Epithelial cell of prostate (primary cell): ENCODE data around the gene ARHGEF38.
A peak's percentile ranks its signal among the peaks of the same experiment; 100 is the strongest.
"Not testable (repeated sequence)": the region's sequence is repeated elsewhere in the genome, so short reads cannot be mapped to it uniquely, and the experiment has no call there.

ENCODE experiments used
- DNase-seq: peaks from one replicate; pipeline ENCODE4 v3.0.0-alpha.2; 2011; ENCODE audit warnings: low read depth, low spot score
- H3K27ac ChIP-seq: fragments of 450-650 bp; 2 replicates; pipeline ENCODE4 v1.5.1; 2017; ENCODE audit warnings: mild to moderate bottlenecking

The ARHGEF38 gene

DNA sequence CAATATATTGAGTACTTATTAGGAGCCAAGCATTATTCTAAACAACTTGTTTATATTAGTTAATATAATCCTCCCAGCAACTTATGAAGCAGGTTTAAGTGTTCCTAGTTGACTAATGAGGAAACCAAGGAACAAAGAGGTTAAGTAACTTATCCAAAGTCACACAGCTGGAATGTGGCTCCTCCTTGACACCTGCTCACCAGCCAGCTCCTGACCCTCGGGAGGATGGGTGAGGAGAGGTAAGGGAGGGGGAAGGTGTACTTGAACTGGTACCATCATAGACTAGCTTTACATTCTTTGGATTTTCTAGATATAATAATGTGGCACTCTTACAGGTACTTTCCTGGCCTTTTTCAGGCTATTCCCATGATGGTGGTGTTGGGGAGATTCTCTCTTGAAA is 50.7 kb downstream of the ARHGEF38 start:
- H3K27ac ChIP-seq: no peak overlapping the region
- DNase-seq: no peak

DNA sequence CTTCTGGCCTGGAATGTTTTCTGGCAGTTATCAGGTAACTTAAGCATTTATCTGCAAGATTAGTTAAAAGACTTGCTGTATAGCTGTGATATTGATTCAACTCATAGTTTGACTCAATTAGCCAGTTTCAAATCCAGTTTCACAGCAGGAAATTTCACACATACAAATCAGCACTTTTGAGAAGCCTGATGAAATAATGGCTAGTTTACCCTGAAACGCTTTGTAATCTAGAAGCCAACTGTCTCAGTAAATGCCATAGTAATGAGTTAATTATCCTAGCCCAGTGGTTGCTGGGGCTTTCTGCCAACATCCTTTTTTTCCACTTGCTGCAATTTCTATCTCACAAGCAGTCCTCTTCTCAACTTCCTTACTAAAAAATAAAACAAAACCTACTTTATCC is 53.1 kb downstream of the ARHGEF38 start:
- peak overlapping the region; percentile 56 for H3K27ac ChIP-seq
- no peak for DNase-seq

DNA sequence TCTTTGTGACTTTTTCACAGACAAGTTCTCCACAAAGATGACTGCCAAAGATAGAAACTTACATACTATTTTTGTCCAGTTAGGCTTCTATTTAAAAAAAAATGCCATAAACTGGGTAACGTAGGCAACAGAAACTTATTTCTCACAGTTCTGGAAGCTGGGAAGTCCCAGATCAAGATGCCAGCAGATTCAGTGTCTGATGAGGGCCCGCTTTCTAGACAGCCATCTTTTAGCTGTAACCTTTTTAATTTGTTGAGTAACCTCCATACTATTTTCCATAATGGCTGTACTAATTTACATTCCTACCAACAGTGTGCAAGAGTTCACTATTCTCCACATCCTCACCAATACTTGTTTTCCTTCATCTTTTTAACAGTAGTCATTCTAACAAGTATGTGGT is 55.5 kb downstream of the ARHGEF38 start:
- no peak overlapping the region for H3K27ac ChIP-seq
- no peak for DNase-seq

DNA sequence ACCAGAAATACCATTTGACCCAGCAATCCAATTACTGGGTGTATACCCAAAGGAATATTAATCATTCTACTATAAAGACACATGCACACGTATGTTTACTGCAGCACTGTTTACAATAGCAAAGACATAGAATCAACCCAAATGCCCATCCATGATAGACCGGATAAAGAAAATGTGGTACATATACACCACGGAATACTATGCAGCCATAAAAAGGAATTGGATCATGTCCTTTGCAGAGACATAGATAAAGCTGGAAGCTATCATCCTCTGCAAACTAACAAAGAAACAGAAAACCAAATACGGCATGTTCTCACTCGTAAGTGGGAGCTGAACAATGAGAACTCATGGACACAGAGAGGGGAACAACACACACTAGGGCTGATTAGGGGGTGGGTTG is 57.4 kb downstream of the ARHGEF38 start:
- not testable (repeated sequence) for DNase-seq, H3K27ac ChIP-seq

DNA sequence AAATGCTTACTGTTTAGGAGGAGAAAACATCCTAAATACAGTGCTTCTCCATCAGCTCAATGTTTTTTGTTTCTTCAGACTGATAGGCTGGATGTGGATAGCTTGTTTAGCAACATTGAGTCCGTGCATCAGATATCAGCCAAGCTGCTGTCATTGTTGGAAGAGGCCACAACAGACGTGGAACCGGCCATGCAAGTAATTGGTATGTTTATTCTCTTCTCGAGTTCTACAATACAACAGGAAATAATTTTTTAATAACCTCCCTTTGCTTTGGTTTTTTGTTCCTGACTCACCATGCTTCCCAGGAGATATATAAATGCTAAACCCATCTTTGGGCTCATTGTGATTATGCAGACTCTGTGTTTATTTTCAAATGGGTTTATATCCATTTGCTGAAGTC is 60.9 kb downstream of the ARHGEF38 start:
- DNase-seq: peak; percentile 57
- H3K27ac ChIP-seq: no peak overlapping the region

DNA sequence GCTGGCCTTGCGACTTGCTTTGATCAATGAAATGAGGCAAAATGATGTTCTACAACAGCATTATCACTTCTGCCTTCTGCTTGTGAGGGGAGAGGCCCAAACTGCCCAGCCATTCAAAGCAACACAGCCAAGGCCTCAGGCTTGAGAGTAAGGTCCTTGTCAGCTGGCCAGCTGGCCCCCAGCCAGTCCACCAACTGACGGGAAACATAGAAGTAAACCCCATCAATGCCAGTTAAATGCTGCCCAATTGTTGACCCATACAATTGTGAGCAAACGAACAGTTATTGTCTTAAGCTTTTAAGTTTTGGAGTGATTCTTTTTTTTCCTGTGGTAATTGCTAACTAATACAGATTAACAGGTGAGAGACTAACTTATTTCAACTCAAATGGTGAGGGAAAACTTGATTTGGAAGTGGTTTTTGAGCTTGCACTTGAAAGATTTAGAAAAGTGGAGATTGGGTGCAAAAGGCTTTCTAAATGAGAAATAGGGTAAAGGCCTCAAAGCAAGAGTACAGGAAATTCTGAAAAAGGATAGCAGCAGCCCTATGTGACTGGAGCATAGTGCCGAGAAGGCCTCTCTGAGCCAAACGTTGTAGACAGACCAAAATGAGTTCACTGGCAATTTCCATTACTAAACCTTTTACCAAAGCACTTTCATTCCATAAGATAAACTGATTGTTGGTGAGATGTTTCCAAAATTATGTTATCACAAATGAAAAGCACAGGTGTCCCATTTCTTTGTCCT is 66.9 kb downstream of the ARHGEF38 start:
- no peak for DNase-seq
- no peak overlapping the region for H3K27ac ChIP-seq

DNA sequence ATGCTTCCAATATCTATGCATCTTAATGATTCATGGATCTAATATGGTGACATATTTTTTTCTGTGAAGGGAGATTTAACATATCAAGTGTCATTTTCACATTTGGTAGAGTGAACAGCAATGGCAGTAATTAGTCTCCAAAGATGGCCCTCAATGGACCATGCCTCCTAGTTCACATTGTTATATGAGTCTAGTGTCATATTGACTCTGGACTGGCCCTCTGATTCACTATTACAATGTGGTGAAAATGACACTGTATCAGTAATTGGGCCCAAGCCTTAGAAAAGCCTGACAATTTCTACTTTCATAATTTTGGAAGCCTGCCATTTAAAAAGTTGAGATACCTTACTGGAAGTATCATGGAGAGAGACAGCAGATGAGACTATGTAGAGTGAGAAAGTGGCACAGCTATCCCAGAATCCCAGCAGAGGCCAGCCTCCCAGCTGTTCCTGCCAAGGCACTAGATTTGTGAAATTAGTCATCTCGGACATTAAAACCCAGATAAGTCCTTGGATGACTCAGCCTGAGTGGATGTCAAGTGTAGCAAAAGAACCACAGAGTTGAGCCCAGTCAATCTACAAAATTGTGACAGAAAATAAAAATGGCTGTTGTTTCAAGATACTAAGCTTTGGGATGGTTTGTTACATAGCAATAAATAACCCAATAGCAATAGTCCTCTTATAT is 68.4 kb downstream of the ARHGEF38 start:
- H3K27ac ChIP-seq: no peak overlapping the region
- peak; percentile 44 for DNase-seq

- no peak for DNase-seq
Observed at GRCh38 chr4:105622269-105622668, 69.8 kb downstream of the ARHGEF38 start.

DNA sequence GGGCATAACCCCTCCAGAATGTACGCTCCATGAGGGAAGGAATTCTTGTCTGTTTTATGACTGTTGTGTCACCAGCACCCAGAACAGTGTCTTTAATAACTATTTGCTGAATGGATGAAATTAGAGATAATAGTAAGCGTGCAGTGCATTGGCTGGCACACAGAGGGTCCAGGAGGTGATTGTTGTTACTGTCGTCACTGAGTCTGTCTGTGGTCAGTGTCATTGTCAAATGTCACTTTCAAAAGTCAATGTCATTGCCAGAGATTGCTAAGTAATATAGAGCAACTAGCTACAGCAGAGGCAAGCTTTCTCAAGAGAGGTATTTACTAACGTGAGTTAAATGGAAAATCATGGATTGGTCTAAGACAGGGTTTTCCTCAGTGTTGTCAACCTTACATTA is 70.7 kb downstream of the ARHGEF38 start:
- DNase-seq: no peak
- no peak overlapping the region for H3K27ac ChIP-seq

More at GRCh38 chr4:105622269-105622668, 69.8 kb downstream of the ARHGEF38 start:
- H3K27ac ChIP-seq: no peak overlapping the region

DNA sequence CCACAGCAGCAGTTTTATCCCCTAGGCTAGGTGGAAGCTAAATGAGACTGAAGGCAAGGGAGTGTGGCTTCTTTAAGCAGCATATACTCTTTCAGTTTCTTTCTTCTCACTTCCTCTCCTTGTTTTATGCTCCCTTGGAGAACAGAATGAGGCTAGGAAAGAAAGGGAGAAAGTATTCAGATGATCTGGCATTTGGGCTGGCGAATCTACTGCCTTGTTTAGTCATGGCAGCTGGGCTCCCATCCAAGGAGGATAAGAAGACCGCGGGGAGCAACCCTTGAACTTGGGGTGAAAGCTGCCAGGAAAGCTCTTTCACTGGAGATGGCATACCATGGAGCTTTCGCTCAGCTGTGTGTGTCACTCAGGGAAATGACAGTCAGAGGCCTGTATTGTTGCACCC is 72.1 kb downstream of the ARHGEF38 start:
- no peak for DNase-seq
- H3K27ac ChIP-seq: no peak overlapping the region

DNA sequence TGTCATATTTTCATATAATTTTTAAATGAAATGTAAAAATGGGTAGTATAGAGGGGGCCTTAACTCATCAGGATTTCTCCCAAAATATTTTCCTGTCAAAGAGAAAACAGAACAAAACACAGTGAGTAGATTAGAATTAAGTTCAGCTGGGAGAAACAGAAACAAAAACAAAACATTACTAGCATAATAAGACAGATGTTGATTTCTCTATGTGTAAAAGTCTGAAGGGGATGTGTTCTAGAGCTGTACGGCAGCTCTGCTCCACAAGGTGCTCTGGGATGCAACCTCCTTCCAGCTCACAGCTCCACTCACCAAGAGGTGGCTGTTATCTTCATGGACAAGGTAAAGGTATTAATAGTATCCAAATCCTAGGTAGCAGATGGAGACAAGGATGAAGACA is 72.8 kb downstream of the ARHGEF38 start:
- no peak overlapping the region for H3K27ac ChIP-seq
- no peak for DNase-seq

DNA sequence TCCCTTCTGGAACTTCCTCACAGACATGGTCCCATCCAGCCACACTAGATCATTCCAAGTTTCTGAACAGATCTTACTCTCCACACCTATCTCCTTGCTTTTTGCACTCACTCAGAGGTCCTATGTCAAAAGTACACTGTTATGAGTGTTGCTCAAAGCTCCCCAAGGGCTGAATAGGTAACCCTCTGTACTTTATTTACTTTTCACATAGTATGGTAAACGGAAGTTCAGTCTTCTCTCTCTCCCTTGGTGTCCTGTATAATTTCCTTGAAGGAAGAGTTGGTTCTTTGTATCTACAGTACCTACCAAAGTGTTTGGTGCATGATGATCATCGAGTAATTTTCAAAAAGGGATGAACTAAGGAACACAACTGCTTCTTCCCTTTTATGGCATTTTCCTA is 74.4 kb downstream of the ARHGEF38 start:
- DNase-seq: no peak
- H3K27ac ChIP-seq: no peak overlapping the region

GRCh38 chr4:105627620-105628019 is 75.2 kb downstream of the ARHGEF38 start:
- H3K27ac ChIP-seq: no peak overlapping the region
- DNase-seq: no peak

- H3K27ac ChIP-seq: peak overlapping the region; percentile 35
- DNase-seq: no peak
Observed at GRCh38 chr4:105630670-105631655, 78.5 kb downstream of the ARHGEF38 start.

GRCh38 chr4:105631818-105632400 is 79.5 kb downstream of the ARHGEF38 start:
- peak overlapping the region; percentile 35 for H3K27ac ChIP-seq
- DNase-seq: no peak

DNA sequence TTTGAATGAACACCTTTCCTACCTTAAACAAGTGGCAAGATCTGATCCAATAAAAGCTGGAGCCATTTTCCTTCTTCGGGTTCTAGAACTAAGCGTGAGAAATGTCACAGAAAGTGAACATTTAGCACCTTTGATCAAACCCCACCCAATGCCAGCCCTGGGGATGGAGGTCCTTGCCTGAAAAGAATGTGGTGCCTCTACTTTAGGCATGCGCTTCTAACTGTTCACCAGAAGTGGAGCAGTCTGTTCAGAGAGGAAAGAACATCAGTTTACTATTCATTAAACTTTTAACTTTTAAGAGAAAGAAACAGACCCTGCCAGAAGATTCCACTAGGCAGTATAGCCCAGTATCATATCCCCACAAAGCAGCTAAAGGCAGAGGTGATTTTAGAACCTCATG is 80.2 kb downstream of the ARHGEF38 start:
- H3K27ac ChIP-seq: no peak overlapping the region
- DNase-seq: no peak

GRCh38 chr4:105633241-105633640 is 80.8 kb downstream of the ARHGEF38 start:
- no peak overlapping the region for H3K27ac ChIP-seq
- peak; percentile 36 for DNase-seq

DNA sequence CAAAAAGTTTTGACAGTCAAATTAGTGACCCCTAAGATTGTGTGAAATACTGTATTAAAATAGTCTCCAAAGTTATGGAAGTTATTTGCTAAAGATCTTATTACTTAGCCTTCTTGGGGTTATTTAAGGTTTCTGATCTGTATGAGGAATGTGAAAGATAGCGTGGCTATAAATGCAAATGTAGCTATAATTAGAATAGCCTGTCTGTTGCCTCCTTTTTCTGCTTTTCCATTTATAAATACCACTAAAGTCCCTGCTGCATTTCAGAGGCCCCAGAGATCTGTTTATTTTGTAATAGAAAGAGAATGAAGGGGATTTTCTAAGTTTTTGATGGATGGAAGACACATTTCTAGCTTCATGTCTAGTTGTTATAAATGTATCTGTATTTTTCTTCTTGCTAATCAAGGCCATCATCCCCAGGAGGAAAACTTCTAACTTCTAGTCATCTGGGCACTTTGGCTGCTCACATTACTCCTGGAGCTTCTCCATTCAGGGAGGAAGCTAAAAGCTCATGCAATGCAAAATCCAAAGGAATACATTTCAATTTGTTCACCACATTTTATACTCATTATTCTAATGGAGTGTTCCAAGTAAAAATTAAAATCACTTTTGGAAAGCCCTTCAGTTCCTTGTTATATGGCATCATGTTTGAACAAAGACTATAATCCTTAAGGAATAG is 82.1 kb downstream of the ARHGEF38 start:
- no peak overlapping the region for H3K27ac ChIP-seq
- DNase-seq: no peak

DNA sequence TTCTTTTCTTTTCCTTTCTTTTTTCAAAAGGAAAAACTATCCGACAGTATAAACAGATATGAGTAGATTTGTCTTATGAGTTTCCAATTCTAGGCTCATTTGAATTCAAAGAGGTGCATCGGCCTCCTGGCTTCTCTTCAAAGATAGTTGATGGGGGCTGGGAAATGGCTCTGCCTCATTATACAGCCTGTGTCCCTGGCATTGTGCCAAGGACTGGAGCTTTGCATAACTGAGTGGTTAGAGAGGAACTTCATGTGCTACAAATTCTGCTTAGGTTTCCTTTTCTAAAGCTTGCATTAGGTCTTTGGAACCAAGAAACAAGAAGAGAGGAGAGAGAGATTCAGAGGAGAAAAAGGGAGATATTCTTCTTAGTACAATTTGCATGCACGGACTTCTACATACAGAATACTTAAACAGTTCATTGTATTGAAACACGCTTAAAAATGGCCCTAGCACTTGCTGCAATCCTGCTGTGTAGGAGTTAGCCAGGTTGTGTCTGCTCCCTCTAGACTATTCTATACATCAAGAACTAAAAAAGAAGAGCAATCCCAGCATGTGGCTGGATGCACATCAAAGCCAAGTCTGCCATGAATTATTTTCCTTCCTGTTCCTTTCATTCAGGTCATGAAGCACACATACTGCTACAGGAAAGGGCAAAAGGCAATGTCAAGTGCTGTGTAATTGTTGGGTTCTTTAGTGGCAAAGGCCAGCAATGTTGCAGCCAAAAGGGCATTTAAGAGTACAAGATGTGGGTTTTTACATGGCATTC is 85.2 kb downstream of the ARHGEF38 start:
- no peak for DNase-seq
- no peak overlapping the region for H3K27ac ChIP-seq
